ENCODE results near the gene B3GALT2.

- TF ChIP-seq TAF1 (IDR thresholded peaks at IDR 0.05; ENCODE audit: borderline replicate concordance, low read depth, low read length) (no peak), POLR2AphosphoS5 (IDR thresholded peaks at IDR 0.05; ENCODE audit: low read depth, low read length) (no peak), POLR2A (IDR thresholded peaks at IDR 0.05; ENCODE audit: low read depth, low read length) (no peak)
These were observed 9.6 kb downstream of the B3GALT2 start for GRCh38 chr1:193176788-193177187.

All from GM12892 (cell line).